ENCODE results near the gene PCSK2. TPM values are rescaled to one million over a fixed set of nuclear protein-coding genes. Genes with fewer than 3 reads are reported as not detected.

Gene PCSK2
- total and polyA plus RNA-seq, 2 donors (not counting 3 experiments of a cell fraction or from before 2014, with no cell fraction given), result not detected

DNA sequence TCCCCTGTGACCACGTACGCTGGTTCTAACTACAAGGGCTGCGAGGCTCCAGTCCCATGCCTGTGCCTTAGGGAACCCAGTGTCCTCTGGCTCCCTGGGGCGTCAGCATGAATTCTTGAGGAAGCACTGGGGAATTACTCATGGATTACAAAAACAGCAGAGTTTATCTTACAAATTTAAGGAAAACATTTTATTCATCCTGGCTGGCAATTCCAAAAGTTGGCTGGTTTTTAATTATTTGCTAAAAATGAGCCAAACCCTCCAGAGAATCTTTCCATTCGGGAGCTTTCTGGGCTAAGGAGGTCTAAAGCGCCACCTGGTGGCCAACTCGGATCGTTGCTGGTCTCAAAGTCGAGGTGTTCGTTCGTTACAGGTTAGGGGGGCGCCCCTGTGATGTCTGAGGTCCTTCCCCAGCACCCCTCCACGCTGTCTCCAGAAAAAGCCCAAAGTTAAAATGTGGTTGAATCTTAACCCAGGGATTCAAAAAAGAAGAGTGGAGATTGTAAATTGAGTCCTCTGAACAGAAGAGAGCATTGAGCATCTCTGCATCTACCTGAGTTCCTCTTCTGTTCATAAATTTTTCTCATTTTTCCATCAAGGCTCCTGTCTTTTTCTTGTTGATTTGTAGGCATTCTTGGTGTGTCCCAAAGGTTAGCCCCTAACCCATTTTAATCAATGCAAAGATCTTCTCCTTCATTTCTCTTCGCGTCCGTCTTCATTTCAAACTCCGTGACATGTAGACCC is 205.0 kb downstream of the PCSK2 start:
- H2AFZ ChIP-seq (ENCODE audit: low read depth, low read length), result no peak overlapping the region
- FAIRE-seq (peak; percentile 67), DNase-seq (ENCODE audit: low read depth, low spot score) (peak; percentile 33)
- H3K79me2 ChIP-seq (ENCODE audit: control insufficient read depth, insufficient read depth, low read length), result no peaks in the 10 kb centered on the region
- no peaks in the 10 kb centered on the region for H3K9me3 ChIP-seq (replicated peaks; ENCODE audit: control insufficient read depth, insufficient read depth, low read length)
- no peak overlapping the region for H3K4me3 ChIP-seq (replicated peaks in 1 of 3; ENCODE audit: insufficient read depth in 1 of 3, low read depth in 1 of 3, low read length in 3 of 3)
- H3K4me1 ChIP-seq (ENCODE audit: control insufficient read depth, extremely low read depth, insufficient read depth, low read length), result no peaks in the 10 kb centered on the region
- H3K9ac ChIP-seq (replicated peaks; ENCODE audit: extremely low read depth, insufficient read depth, low read length), result no peak overlapping the region
- CTCF ChIA-PET, result interaction anchor here (0.6 to 10.6 kb wide), 29 partner anchors 9 to 650 kb away, joined by 3 to 364 read pairs (median 6); no protein-coding TSS in a partner anchor
- H4K20me1 ChIP-seq (replicated peaks; ENCODE audit: control insufficient read depth, extremely low read depth, insufficient read depth, low read length), result no peaks in the 10 kb centered on the region
- H3K4me2 ChIP-seq (ENCODE audit: insufficient read depth, low read length), result no peak overlapping the region
- no peak overlapping the region for H3K27ac ChIP-seq (ENCODE audit: insufficient read depth, low read depth, low read length)
- intact Hi-C loops (cut with micrococcal nuclease) (loop anchor here (1.0 to 10.0 kb wide), 2 partner anchors 57 to 629 kb away; no protein-coding TSS in a partner anchor), dilution Hi-C loops (cut with MboI; ENCODE audit: extremely low pct_ligation_motif_present, low sequenced_read_pairs) (loop anchor here (25.0 kb wide), 1 partner anchor 619 kb away; no protein-coding TSS in a partner anchor)
- peaks cover 0 to 4% of the 10 kb centered on the region in 2 experiments for H3K27me3 ChIP-seq (ENCODE audit: control insufficient read depth in 2 of 2, insufficient read depth in 2 of 2, low read length in 2 of 2)
- no peaks in the 10 kb centered on the region for H3K9me1 ChIP-seq (replicated peaks; ENCODE audit: control insufficient read depth, extremely low read depth, insufficient read depth, low read length)
- TF ChIP-seq EZH2 (IDR thresholded peaks at IDR 0.05; ENCODE audit: borderline replicate concordance, low read depth, low read length, severe bottlenecking) (no peak), POLR2A (IDR thresholded peaks at IDR 0.05; ENCODE audit: low read depth, low read length) (no peak), POLR2AphosphoS5 (IDR thresholded peaks at IDR 0.05; ENCODE audit: insufficient read depth, low read depth, low read length) (no peak), JUN (IDR thresholded peaks at IDR 0.05; ENCODE audit: borderline replicate concordance, insufficient read depth, insufficient read length, low read depth) (no peak), FOS (IDR thresholded peaks at IDR 0.05; ENCODE audit: borderline replicate concordance, insufficient read depth, low read length) (no peak), MYC (IDR thresholded peaks at IDR 0.05; ENCODE audit: low read depth, low read length) (no peak)
- TF ChIP-seq, protein P1, sequence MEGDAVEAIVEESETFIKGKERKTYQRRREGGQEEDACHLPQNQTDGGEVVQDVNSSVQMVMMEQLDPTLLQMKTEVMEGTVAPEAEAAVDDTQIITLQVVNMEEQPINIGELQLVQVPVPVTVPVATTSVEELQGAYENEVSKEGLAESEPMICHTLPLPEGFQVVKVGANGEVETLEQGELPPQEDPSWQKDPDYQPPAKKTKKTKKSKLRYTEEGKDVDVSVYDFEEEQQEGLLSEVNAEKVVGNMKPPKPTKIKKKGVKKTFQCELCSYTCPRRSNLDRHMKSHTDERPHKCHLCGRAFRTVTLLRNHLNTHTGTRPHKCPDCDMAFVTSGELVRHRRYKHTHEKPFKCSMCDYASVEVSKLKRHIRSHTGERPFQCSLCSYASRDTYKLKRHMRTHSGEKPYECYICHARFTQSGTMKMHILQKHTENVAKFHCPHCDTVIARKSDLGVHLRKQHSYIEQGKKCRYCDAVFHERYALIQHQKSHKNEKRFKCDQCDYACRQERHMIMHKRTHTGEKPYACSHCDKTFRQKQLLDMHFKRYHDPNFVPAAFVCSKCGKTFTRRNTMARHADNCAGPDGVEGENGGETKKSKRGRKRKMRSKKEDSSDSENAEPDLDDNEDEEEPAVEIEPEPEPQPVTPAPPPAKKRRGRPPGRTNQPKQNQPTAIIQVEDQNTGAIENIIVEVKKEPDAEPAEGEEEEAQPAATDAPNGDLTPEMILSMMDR (IDR thresholded peaks at IDR 0.05; ENCODE audit: extremely low read depth in 1 of 2, insufficient read depth in 1 of 2, low read depth in 1 of 2, low read length in 2 of 2), result peak; percentile 80 to 82
- TF ChIP-seq, protein P2, sequence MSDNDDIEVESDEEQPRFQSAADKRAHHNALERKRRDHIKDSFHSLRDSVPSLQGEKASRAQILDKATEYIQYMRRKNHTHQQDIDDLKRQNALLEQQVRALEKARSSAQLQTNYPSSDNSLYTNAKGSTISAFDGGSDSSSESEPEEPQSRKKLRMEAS (IDR thresholded peaks at IDR 0.05; ENCODE audit: insufficient read depth, insufficient read length), result no peak
- H3K36me3 ChIP-seq (ENCODE audit: control insufficient read depth in 2 of 2, extremely low read depth in 1 of 2, insufficient read depth in 2 of 2, low read length in 2 of 2), result no peaks in the 10 kb centered on the region
- POLR2A ChIA-PET, result no interaction called here
- no TSS peak for BruUV-seq (replicated peaks)

Measured in endothelial cell of umbilical vein (primary cell).